Transverse colon (tissue), 4 donors: ENCODE data around the gene MAPKAP1. TPM values are rescaled to one million over a fixed set of nuclear protein-coding genes. Genes with fewer than 3 reads are reported as not detected.

Experiments used
- DNase-seq: peaks from one replicate; pipeline ENCODE4 v3.0.0-alpha.2; 2019
- H3K27ac ChIP-seq, 4 donors: fragments of 200-600 bp; sonication (generic); 2 replicates each; pipeline ENCODE4 v1.5.1; 2016 to 2018; ENCODE audit warnings: inconsistent platforms in 4 of 4
- H3K27me3 ChIP-seq: fragments of 200-600 bp; sonication (generic); 2 replicates; pipeline ENCODE4 v1.5.1; 2017; ENCODE audit warnings: inconsistent platforms
- H3K36me3 ChIP-seq, 4 donors: fragments of 200-600 bp; sonication (generic); 2 replicates each; pipeline ENCODE4 v1.5.1; 2017 to 2019; ENCODE audit warnings: inconsistent platforms in 4 of 4
- H3K4me1 ChIP-seq, 4 donors: fragments of 200-600 bp; sonication (generic); 2 replicates each; pipeline ENCODE4 v1.5.1; 2017 to 2020; ENCODE audit warnings: inconsistent platforms in 4 of 4
- H3K4me3 ChIP-seq, 4 donors: fragments of 200-600 bp; sonication (generic); 1 replicate in 1 of 4; 2 replicates in 3 of 4; pipeline versions ENCODE4 v1.5.1 to v1.6.1; 2017 to 2019; ENCODE audit warnings: inconsistent platforms in 4 of 4
- H3K9me3 ChIP-seq, 2 donors: fragments of 200-600 bp; sonication (generic); 2 replicates each; pipeline ENCODE4 v1.5.1; 2017 to 2019; ENCODE audit warnings: inconsistent platforms in 2 of 2
- CTCF ChIP-seq, 5 experiments: fragments of 200-600 bp in 3 of 5; fragments of 450-650 bp in 2 of 5; sonication (generic) in 3 of 5; IDR thresholded peaks; 1 replicate in 2 of 5; 2 replicates in 3 of 5; pipeline ENCODE4 v1.5.1; 2016 to 2017; ENCODE audit warnings: antibody characterized with exemption in 5 of 5, inconsistent platforms in 3 of 5, mild to moderate bottlenecking in 2 of 5, moderate library complexity in 1 of 5
- EP300 ChIP-seq: sonication (generic); formaldehyde crosslinking; IDR thresholded peaks from one replicate; pipeline ENCODE4 v1.6.1; 2017; ENCODE audit warnings: antibody characterized with exemption, low read depth
- POLR2A ChIP-seq: fragments of 450-650 bp; IDR thresholded peaks from one replicate; pipeline ENCODE4 v1.6.1; 2016; ENCODE audit warnings: antibody characterized with exemption, mild to moderate bottlenecking, moderate library complexity
- POLR2AphosphoS5 ChIP-seq, 3 donors: sonication (generic); formaldehyde crosslinking; IDR thresholded peaks; one replicate each; pipeline ENCODE4 v1.6.1; 2016; ENCODE audit warnings: antibody characterized with exemption in 3 of 3
- WGBS, 2 donors: methylation state at CpG; one replicate each; pipeline ENCODE4 v1.1.5; 2018; ENCODE audit warnings: low coverage in 1 of 2; 5-methylcytosine and 5-hydroxymethylcytosine counted together
- in situ Hi-C, 4 donors: fragments of 200-750 bp; cut with MboI; loops; one replicate each; pipeline versions ENCODE4 v1.15.0 to v1.15.1; 2017; ENCODE audit warnings: low sequenced_read_pairs in 3 of 4, low pct_ligation_motif_present in 1 of 4, low pct_unique_long_range_greater_than_20kb in 1 of 4
- intact Hi-C: fragments of 100-400 bp; cut with DNase I; formaldehyde crosslinking; loops from one replicate; pipeline ENCODE4 v1.15.1; 2023; ENCODE audit warnings: low total_unique reads
- total RNA-seq, 4 donors: library from RNA; depleted of rRNA; stranded (reverse); fragments of >200 nt; gene quantifications; one replicate each; pipeline ENCODE4 v1.1.0, GENCODE V29; 2016

The MAPKAP1 gene
- total RNA-seq, 4 donors from 2014 or later, result 59.8 to 83.4 (median 71.2) TPM

GRCh38 chr9:125439434-125440272 lies 267.4 kb downstream of the MAPKAP1 start:
- WGBS, 2 donors, result 93 to 100% methylated on average over 1 to 21 of the region's 21 CpGs
- Histone ChIP-seq H3K36me3 (peaks cover 0 to 17% (median 2%) of the 10 kb centered on the region in 4 donors), H3K9me3 (no peaks in the 10 kb centered on the region), H3K27me3 (no peaks in the 10 kb centered on the region), H3K27ac (no peak overlapping the region), H3K4me3 (no peak overlapping the region), H3K4me1 (no peaks in the 10 kb centered on the region)
- no peak for DNase-seq
- intact Hi-C loops, result no loop called here
- no peak for TF ChIP-seq EP300
- TF ChIP-seq CTCF (IDR thresholded peaks at IDR 0.05), result no peak
- TF ChIP-seq POLR2AphosphoS5 (IDR thresholded peaks at IDR 0.05), result no peak
- TF ChIP-seq POLR2A, result no peak
- in situ Hi-C loops, result no loop called here

GRCh38 chr9:125438506-125439433 lies 268.2 kb downstream of the MAPKAP1 start:
- 86 to 95% methylated on average over 1 to 30 of the region's 32 CpGs for WGBS, 2 donors
- H3K36me3 ChIP-seq, result peaks cover 0 to 17% (median 0%) of the 10 kb centered on the region in 4 donors
- TF ChIP-seq POLR2A (no peak), CTCF (IDR thresholded peaks at IDR 0.05) (no peak), EP300 (no peak), POLR2AphosphoS5 (IDR thresholded peaks at IDR 0.05) (no peak)

GRCh38 chr9:125437771-125438221 lies 269.2 kb downstream of the MAPKAP1 start:
- H3K4me3 ChIP-seq, result no peak overlapping the region
- H3K36me3 ChIP-seq, result peaks cover 0 to 14% (median 0%) of the 10 kb centered on the region in 4 donors
- no peak overlapping the region for H3K27ac ChIP-seq
- no peaks in the 10 kb centered on the region for H3K4me1 ChIP-seq
- no peaks in the 10 kb centered on the region for H3K9me3 ChIP-seq
- WGBS, 2 donors, result 87 to 98% methylated on average over 10 to 15 of the region's 15 CpGs
- in situ Hi-C loops, result no loop called here
- no peak for DNase-seq
- TF ChIP-seq EP300 (no peak), CTCF (IDR thresholded peaks at IDR 0.05) (no peak), POLR2A (no peak), POLR2AphosphoS5 (IDR thresholded peaks at IDR 0.05) (no peak)
- intact Hi-C loops, result no loop called here
- H3K27me3 ChIP-seq, result no peaks in the 10 kb centered on the region

More at GRCh38 chr9:125438506-125439433, 268.2 kb downstream of the MAPKAP1 start:
- in situ Hi-C loops (no loop called here), intact Hi-C loops (no loop called here)
- Histone ChIP-seq H3K27ac (no peak overlapping the region), H3K4me1 (no peaks in the 10 kb centered on the region), H3K9me3 (no peaks in the 10 kb centered on the region), H3K27me3 (no peaks in the 10 kb centered on the region), H3K4me3 (no peak overlapping the region)
- no peak for DNase-seq
